ENCODE results near the gene CHN2. TPM values are rescaled to one million over a fixed set of nuclear protein-coding genes. Genes with fewer than 3 reads are reported as not detected.

The CHN2 gene
- polyA plus RNA-seq, 1 experiment: not detected

GRCh38 chr7:29325476-29325875 is 130.9 kb downstream of the CHN2 start:
- Histone ChIP-seq H3K27ac (ENCODE audit: low read depth, low read length) (no peak overlapping the region), H3K4me3 (ENCODE audit: low read depth, low read length) (no peak overlapping the region), H3K27me3 (ENCODE audit: control insufficient read depth, insufficient read depth, low read length) (no peaks in the 10 kb centered on the region), H3K9me3 (ENCODE audit: control insufficient read depth, insufficient read depth, low read length) (no peaks in the 10 kb centered on the region)
- POLR2A ChIA-PET: no interaction called here
- TF ChIP-seq CTCF (IDR thresholded peaks at IDR 0.05; ENCODE audit: low read depth, low read length): no peak
- DNase-seq (ENCODE audit: low read depth, low spot score): no peak
- CTCF ChIA-PET: no interaction called here

- H3K27me3 ChIP-seq (ENCODE audit: control insufficient read depth, insufficient read depth, low read length): no peaks in the 10 kb centered on the region
- POLR2A ChIA-PET: no interaction called here
- CTCF ChIA-PET: interaction anchor here (1.0 kb wide), 1 partner anchor 82 kb away, joined by 4 read pairs; no protein-coding TSS in a partner anchor
- no peak for DNase-seq (ENCODE audit: low read depth, low spot score)
- no peak overlapping the region for H3K27ac ChIP-seq (ENCODE audit: low read depth, low read length)
- TF ChIP-seq CTCF (IDR thresholded peaks at IDR 0.05; ENCODE audit: low read depth, low read length): no peak
- H3K4me3 ChIP-seq (ENCODE audit: low read depth, low read length): no peak overlapping the region
- H3K9me3 ChIP-seq (ENCODE audit: control insufficient read depth, insufficient read depth, low read length): no peaks in the 10 kb centered on the region
These were observed 132.3 kb downstream of the CHN2 start for GRCh38 chr7:29326864-29327263.

- H3K4me3 ChIP-seq (ENCODE audit: low read depth, low read length): no peak overlapping the region
- no peak for TF ChIP-seq CTCF (IDR thresholded peaks at IDR 0.05; ENCODE audit: low read depth, low read length)
- no peak for DNase-seq (ENCODE audit: low read depth, low spot score)
- CTCF ChIA-PET: no interaction called here
- H3K27ac ChIP-seq (ENCODE audit: low read depth, low read length): no peak overlapping the region
- POLR2A ChIA-PET: no interaction called here
- no peaks in the 10 kb centered on the region for H3K27me3 ChIP-seq (ENCODE audit: control insufficient read depth, insufficient read depth, low read length)
- no peaks in the 10 kb centered on the region for H3K9me3 ChIP-seq (ENCODE audit: control insufficient read depth, insufficient read depth, low read length)
These were observed 132.9 kb downstream of the CHN2 start for GRCh38 chr7:29327455-29327854.

- TF ChIP-seq CTCF (IDR thresholded peaks at IDR 0.05; ENCODE audit: low read depth, low read length): no peak
- POLR2A ChIA-PET: no interaction called here
- CTCF ChIA-PET: no interaction called here
- Histone ChIP-seq H3K4me3 (ENCODE audit: low read depth, low read length) (no peak overlapping the region), H3K27me3 (ENCODE audit: control insufficient read depth, insufficient read depth, low read length) (no peaks in the 10 kb centered on the region), H3K27ac (ENCODE audit: low read depth, low read length) (no peak overlapping the region), H3K9me3 (ENCODE audit: control insufficient read depth, insufficient read depth, low read length) (no peaks in the 10 kb centered on the region)
- DNase-seq (ENCODE audit: low read depth, low spot score): no peak
These were observed 133.5 kb downstream of the CHN2 start for GRCh38 chr7:29328045-29328444.

- TF ChIP-seq CTCF (IDR thresholded peaks at IDR 0.05; ENCODE audit: low read depth, low read length): no peak
- no peak for DNase-seq (ENCODE audit: low read depth, low spot score)
- Histone ChIP-seq H3K9me3 (ENCODE audit: control insufficient read depth, insufficient read depth, low read length) (no peaks in the 10 kb centered on the region), H3K27ac (ENCODE audit: low read depth, low read length) (no peak overlapping the region), H3K27me3 (ENCODE audit: control insufficient read depth, insufficient read depth, low read length) (no peaks in the 10 kb centered on the region), H3K4me3 (ENCODE audit: low read depth, low read length) (no peak overlapping the region)
- ChIA-PET POLR2A (no interaction called here), CTCF (interaction anchor here (0.6 kb wide), 1 partner anchor 407 kb away, joined by 5 read pairs; no protein-coding TSS in a partner anchor)
These were observed 134.2 kb downstream of the CHN2 start for GRCh38 chr7:29328811-29329210.

Measured in AG04450 (cell line).